GM21515 (cell line): ENCODE results near the gene MPLKIP.
"Not testable (repeated sequence)": the region's sequence is repeated elsewhere in the genome, so short reads cannot be mapped to it uniquely, and the experiment has no call there.

ENCODE experiments used
- ATAC-seq: cut with Tn5 transposase; IDR thresholded peaks from one replicate; pipeline ENCODE4 v1.9.1; 2021; ENCODE audit not compliant: unreplicated experiment

The MPLKIP gene

DNA sequence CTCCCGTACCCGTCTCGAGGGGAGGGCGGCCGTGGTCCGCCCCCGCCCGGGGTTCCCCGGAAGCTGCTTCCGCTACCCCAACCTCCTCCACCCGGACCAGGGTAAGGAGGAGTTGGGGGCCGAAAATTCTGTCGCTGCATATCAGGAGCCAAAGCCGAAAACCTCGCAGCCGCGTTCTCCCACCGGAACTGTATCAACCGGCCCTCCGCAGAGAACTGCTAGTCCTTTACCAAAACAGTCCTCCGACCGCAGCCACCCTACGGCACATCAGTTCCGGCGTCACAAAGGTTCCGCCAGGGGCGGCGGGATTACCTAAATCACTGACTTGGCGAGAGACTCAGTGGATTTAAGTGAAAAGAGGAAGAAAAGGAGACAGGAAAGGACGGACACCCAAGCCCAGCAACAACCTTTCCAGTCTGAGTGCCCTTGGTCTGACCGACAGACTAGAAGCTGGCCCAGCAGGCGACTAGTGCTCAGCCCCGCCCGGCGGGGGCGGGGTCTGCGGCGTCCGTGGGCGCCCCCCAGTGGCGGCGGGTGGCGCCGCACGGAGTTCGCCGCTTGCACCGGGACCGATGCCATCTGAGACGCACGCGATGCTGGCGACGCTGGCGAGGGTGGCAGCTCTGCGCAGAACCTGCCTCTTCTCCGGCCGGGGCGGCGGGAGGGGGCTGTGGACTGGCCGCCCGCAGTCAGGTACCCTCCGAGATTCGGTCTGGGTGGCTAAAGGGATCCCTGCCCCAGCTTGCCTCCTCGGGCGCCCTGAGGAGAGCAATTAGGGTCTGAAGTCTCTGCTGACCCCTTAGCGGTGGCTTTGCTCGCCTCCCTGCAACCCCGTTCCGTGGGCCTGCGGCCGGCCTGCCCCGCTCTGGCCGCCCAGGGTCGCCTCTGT is at the start of gene MPLKIP, which contains the start of gene SUGCT:
MPLKIP (minus strand) TSS at position 195 of the 889 bp plus-strand sequence; CDS start at position 140, 55 bp downstream.
SUGCT (plus strand) TSS at position 578 of the 889 bp plus-strand sequence.
- peak; percentile 87 for ATAC-seq

DNA sequence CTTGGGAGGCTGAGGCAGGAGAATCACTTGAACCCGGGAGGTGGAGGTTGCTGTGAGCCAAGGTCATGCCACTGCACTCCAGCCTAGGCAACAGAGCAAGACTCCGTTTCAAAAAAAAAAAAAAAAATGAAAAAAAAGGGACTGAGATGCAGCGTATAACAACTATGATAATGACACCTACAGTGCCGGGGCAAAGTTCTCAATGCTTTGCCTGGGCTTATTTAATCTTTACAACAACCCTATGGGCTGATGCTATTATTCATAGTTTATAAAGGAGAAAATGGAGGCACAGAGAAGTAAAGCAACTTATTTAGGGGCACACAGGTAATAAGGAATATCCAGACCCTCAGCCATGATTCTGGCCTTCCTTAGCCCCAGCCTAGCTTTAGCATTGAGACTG is 48.0 kb upstream of the MPLKIP start:
- no peak for ATAC-seq

DNA sequence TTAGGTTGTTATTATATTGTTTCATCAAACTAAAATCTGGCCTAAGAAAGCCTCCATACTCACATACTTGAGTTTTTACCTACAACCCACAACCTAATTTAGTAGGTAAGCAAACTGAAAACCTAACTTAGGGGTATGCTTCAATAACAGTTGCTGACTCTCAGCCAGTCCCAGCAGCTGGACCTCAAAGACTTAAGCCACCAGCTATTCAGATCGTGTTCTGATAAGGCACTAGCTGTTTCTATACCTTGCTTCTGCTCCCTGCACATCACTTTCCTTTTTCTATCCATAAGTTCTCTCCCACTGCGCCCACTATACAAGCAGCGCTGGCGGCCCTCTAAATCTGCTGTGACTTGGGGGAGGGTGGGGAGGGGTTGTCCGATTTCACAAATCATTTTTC is 42.6 kb upstream of the MPLKIP start:
- no peak for ATAC-seq

DNA sequence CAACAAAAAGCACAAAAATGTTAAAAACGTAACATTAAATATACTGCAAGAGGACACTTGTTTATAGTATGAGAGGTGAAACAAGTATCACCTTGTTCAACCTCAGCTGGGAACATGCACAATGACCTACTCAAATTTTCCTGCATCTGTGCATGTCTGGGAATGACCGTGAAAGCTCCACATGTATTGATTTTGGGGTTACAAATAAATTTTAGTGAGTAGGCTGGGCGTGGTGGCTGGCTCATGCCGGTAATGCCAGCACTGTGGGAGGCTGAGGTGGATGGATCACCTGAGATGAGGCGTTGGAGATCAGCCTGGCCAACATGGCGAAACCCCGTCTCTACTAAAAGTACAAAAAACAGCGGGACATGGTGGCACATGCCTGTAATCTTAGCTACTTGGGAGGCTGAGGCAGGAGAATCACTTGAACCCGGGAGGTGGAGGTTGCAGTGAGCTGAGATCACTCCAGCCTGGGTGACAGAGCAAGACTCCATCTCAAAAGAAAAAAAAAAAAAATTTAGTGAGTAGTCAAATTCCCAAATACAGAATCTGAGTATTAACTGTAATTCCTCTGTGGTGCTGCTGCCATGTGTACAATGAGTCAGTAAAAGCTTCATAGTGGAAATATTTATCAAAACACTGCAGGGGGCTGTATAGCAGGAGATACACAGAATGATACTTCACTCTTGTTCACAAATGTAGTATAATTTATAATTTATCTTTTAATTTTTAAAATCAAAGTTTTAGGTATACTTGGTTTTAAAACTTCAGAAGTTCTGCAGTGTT is 41.5 kb upstream of the MPLKIP start:
- ATAC-seq, result no peak

DNA sequence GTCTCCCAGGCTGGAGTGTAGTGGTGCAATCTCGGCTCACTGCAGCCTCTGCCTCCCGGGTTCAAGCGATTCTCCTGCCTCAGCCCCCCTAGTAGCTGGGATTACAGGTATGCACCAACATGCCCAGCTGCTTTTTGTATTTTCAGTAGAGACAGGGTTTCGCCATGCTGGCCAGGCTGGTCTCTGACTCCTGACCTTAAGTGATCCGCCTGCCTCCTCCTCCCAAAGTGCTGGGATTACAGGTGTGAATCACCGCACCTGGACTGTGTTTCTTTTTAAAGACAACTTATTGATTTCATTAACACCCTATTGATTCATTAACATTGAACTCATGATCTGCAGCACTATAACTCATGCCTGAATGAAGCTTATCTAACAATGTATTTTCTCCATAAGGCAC is 40.8 kb upstream of the MPLKIP start:
- ATAC-seq, result not testable (repeated sequence)

DNA sequence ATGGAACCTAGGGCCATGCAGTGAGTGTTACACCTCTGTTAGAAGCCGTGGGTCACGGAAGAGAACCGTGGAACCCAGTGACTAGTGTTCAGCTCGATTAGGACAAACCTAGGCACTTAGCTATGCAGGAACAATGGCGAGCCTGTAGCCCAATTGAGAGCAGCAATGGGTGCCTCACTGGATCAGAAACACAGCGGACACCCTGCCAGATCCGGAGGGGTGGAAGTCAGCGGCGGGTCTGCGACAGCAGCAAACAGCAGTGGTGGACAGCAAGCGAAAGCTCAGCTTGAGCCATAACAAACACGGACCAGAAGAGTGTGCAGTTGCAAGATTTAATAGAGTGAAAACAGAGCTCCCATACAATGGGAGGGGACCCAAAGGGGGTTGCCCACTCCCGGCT is 38.7 kb upstream of the MPLKIP start:
- ATAC-seq, result not testable (repeated sequence)

DNA sequence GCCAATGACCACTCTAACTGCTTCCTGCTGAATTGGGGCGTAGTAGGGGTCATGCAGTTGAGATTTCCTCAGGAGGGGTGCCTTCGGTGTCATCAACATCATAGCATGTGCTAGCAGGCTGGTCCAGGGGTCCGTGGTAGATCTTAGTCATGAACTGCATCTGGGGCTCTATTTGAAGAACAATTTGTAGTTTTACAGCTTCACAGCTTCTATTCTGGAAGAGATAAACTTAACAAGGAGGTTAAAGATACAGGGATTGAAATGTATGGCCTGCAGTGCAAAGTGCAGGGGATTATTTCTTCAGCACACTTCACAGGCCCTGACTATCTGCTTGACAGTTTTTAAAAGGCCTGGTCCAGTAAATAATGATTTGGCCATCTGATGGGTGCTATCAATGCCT is 33.8 kb upstream of the MPLKIP start:
- not testable (repeated sequence) for ATAC-seq

DNA sequence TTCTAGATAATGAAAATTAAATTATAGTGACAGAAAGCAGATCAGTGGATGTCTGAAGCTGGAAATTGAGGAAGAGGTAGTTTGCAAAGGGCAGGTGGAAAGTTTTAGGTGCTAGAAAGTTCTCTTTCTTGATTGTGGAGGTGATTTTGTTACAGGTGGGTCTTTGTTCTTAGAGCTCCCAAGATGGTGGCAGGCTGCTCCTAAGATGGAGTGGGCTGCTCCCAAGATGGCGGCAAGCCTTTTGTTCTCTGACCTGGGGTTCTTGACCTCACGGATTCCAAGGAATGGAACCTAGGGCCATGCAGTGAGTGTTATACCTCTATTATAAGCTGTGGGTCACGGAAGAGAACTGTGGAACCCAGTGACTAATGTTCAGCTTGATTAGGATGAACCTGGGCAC is 32.9 kb upstream of the MPLKIP start:
- no peak for ATAC-seq

DNA sequence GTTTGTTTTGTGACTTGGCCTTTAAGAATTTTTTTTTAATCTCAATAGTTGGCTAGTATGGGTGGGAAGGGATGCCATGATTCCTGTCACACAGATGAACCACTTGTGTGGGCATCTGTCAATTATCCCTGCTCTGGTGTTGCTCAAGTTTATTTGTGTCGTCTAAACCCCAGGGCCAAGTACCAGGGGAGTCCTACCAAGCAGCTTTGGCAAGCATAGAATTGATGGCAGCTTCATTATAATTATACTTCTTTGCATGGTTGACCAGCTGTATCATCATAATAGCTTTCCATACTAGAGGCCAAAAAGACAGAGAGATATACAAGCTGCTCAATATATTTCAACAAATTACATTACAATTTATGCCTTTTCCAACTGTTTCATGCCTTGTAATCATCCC is 30.8 kb upstream of the MPLKIP start:
- no peak for ATAC-seq

DNA sequence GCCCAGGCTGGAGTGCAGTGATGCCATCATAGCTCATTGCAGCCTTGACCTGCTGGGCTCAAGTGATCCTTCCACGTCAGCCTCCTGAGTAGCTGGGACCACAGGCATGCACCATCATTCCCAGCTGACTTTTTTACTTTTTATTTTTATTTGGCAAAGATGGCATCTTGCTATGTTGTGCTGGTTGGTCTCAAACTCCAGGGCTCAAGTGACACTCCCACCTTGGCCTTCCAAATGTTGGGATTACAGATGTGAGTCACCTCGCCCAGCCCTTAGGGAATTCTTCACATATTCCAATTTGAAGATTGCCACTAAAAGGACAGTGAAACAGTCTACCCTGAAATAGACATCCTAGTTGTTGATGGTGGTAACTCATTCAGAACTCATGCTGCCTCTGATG is 28.1 kb upstream of the MPLKIP start:
- no peak for ATAC-seq

DNA sequence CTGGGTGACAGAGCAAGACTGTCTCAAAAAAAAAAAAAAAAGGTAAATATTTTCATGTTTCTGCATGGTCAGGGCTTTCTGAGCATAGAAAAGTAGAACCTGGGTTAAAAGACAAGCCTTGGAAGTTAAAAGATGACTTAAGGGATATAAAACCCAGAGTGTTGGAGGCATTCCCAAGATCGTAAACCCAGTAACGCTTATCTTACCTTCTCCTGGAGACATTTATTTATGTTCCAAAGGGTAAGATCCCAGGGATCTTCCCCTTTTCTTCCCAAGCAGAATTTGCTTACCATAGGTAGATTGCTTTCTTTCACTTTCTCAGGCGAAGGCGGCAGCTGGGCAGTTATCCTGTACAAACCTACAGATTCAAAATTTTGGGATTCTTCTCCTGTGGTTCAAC is 22.6 kb upstream of the MPLKIP start:
- ATAC-seq, result no peak

DNA sequence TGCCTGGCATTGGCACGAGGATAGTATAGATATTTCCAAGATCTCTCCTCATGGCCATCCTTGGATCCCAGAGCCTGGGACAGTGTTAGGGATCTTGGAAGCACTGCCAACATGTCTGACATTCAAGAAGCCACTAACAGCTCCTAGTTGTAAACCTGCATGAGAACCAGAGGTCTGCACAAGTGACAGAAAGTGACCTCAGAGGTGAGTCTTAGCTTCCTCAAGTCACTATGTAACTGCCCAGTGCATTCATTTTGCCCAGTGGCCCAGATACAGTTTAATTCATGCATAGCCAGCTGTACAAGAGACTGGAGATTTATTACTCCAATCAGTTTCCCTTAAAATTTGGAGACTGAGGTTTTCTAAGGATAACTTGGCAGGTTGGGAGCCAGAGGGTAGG is 17.1 kb upstream of the MPLKIP start:
- no peak for ATAC-seq

DNA sequence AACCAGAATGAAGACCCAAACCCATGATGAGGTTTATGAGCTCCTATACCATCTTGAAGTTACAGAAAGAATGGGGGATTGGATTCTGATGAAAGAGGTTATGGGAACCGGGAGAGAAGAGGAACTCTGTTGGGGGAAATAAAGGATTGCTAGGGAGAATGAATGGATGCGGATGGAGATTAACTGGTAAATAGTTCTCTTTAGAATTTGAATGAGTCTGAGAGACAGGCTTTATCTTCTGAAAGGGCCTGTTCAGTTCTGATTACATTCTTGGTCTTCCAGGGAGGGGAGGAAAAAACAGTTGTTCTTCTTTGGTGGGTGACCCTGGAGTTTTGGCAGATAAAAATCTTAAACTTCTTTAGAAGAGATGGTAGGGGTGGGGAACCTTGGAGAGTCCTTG is 14.2 kb upstream of the MPLKIP start:
- no peak for ATAC-seq

DNA sequence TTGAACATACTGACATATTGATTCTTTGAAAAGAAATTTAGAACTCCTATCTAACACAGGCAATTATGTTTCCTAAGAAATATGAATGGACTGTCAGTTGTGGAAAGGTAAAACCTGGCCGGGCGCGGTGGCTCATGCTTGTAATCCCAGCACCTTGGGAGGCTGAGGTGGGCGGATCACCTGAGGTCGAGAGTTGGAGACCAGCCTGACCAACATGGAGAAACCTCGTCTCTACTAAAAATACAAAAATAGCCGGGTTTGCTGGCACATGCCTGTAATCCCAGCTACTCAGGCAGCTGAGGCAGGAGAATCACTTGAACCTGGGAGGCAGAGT is 13.8 kb upstream of the MPLKIP start:
- ATAC-seq, result not testable (repeated sequence)

DNA sequence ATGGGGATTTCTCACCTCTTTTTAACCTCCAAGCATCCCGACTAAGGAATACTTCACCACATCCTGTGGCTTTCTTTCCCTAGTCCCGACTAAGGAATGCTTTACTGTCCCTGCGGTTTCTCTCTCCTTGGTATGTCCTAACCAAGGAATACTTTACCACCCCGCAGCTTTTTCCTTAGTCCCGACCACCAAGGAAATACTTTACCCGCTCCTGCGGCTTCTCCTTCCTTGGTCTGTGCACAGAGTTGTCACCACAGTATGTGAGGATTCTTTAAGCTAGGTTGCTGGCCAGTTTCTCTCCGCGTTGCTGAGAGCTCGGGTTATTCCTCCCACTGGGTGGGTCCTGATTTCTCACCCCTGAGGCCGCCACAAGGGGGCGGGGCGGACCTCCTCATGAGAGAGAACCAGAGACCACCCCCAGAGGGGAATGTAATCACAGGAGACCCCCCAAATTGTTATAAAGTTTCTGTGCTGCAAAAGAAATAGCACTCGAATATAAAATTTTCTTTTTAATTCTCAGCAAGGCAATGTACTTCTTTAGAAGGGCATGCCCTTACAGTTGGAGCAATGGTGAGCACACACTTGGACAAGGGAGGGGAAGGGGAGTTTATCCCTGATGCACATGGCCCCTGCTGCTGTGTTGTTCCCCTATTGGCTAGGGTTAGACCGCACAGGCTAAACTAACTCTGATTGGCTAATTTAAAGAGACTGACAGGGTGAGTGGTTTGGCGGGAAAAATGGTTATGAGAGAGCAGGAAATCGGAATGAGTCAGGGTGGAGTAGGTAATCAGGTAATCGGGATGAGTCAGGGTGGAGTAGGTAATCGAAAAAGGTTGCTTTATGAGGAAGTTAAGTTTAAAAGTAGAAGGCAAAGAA is 13.2 kb upstream of the MPLKIP start:
- no peak for ATAC-seq

DNA sequence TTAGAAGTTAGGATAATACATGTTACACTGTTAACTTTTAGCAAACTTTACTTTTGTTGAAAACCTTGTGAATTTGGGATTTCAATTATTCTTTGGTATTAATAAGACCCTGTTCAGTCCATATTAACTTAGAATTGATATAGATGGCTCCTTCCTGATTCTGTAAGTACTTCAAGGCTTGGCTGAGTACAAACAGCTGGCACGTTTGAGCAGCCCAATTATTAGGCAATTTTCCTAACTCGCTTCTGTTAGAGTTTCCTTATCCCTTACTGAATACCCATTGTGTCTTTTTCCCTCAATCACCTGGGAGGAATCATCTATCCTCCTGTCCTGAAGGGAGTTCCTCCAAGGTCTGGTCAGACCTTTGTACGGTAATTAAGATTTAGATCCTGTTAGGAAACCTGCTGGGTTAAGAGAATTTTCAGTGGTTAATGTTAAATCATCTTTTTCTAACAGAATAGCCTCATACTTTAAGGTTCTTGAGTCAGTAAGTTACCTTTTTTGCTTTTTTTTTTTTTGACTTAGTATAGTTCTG is 11.2 kb upstream of the MPLKIP start:
- not testable (repeated sequence) for ATAC-seq

DNA sequence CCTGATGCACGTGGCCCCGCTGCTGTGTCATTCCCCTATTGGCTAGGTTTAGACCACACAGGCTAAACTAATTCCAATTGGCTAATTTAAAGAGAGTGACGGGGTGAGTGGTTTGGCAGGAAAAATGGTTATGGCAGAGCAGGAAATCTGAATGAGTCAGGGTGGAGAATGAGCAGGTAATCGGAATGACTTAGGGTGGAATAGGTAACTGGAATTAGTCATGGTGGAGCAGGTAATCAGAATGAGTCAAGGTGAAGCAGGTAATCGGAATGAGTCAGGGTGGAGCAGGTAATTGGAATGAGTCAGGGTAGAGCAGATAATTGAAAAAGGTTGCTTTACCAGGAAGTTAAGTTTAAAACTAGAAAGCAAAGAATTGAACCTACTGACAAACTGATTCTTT is 7.5 kb upstream of the MPLKIP start:
- not testable (repeated sequence) for ATAC-seq

DNA sequence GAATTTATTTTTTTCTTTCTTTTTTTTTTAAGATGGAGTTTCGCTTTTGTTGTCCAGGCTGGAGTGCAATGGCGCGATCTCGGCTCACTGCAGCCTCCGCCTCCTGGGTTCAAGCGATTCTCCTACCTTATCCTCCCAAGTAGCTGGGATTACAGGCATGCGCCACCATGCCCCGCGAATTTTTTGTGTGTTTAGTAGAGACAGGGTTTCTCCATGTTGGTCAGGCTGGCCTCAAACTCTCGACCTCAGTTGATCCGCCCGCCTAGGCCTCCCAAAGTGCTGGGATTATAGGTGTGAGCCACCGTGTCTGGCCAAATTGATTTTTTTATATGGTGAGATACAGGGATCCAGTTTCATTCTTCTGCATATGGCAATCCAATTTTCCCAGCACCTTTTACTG is 5.5 kb upstream of the MPLKIP start:
- ATAC-seq, result not testable (repeated sequence)

DNA sequence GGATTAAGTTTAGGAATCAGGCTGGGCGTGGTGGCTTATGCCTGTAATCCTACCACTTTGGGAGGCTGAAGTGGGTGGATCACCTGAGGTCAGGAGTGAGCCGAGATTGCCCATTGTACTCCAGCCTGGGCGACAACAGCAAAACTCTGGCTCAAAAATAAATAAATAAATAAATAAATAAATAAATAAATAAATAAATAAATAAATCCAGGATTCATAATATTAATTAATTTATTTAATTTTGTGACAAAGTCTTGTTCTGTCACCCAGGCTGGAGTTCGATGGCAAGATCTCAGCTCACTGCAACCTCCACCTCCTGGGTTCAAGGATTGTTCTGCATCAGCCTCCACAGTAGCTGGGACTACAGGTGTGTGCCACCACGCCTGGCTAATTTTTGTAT is 4.6 kb upstream of the MPLKIP start:
- no peak for ATAC-seq

DNA sequence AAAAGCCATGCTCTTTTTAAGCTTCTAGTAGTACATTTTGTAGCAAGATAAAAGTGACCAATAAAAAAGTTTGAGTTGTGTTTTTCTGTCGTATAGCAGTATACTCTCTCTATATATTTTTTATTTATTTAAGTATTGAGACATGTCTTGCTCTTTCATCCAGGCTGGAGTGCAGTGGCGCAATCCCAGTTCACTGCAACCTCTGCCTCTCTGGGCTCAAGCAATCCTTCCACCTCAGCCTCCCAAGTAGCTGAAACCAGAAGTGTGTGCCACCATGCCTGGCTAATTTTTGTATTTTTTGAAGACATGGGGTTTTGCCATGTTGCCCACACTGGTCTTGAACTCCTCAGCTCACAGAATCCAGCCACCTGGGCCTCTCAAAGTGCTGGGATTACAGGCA is 3.1 kb upstream of the MPLKIP start:
- no peak for ATAC-seq

DNA sequence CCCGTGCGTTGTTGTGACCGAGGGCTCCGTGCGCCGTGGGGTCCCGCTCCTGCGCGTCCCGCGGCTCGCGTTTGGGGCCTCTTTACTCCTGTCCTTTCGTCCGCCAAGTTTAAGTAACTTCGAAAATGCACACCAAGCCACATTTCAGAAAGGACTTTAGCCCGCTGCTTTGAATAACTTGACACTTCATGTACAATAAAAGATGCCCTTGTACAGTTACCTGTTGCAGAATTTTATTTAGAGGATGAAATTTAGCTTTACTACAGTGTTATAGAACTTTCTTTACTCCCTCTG is 842 bp upstream of the MPLKIP start:
- peak; percentile 4 for ATAC-seq
